ENCODE data around the gene EPHA4.

The EPHA4 gene

GRCh38 chr2:221412978-221413377 is 159.1 kb downstream of the EPHA4 start:
- H3K27me3 ChIP-seq (replicated peaks; ENCODE audit: control insufficient read depth, insufficient read depth, low read length), result no peaks in the 10 kb centered on the region
- H3K4me3 ChIP-seq (replicated peaks; ENCODE audit: low read depth, low read length), result no peak overlapping the region
- H3K36me3 ChIP-seq (ENCODE audit: control insufficient read depth, insufficient read depth, low read length), result no peaks in the 10 kb centered on the region
- no peak for DNase-seq (ENCODE audit: extremely low read depth, insufficient read length)
- no peak for TF ChIP-seq CTCF (IDR thresholded peaks at IDR 0.05; ENCODE audit: insufficient read depth, low read length, poor library complexity, severe bottlenecking)

DNA sequence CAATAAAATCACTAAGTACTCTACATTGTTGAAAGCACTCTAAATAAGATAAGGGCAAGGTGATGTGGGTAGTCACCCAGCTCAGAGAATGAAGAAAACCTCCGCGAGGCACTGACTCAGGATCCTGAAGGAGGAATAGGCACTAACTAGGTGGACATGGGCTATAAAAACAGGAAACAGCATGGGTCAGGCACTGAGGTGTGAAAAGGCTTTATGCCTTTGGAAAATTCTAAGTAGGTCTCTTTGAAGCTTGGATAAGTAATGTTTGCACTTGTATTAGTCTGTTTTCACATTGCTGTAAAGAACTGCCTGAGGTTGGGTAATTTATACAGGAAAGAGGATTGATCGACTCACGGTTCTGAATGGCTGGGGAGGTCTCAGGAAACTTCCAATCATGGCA is 161.6 kb downstream of the EPHA4 start:
- DNase-seq (ENCODE audit: extremely low read depth, insufficient read length), result no peak
- no peak for TF ChIP-seq CTCF (IDR thresholded peaks at IDR 0.05; ENCODE audit: insufficient read depth, low read length, poor library complexity, severe bottlenecking)
- H3K4me3 ChIP-seq (replicated peaks; ENCODE audit: low read depth, low read length), result no peak overlapping the region

DNA sequence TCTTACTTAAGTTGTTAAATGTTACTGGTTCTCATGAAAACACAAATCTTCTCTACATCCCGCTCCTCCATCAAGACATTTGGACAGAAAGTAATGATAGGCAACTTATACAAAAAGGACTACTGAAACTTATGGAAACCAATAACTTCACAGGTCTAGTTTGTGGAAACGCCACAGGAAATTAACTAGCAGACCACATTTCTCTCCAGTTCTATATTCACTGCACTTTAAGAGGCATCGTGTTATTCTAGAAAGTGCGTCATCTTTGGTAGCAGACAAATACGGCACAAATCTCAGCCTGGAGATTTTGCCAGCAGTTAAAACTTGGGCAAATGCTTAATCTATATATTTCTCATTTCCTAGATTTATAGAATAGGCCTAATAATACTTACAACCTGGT is 164.3 kb downstream of the EPHA4 start:
- H3K27me3 ChIP-seq (replicated peaks; ENCODE audit: control insufficient read depth, insufficient read depth, low read length), result no peaks in the 10 kb centered on the region
- no peak for DNase-seq (ENCODE audit: extremely low read depth, insufficient read length)
- TF ChIP-seq CTCF (IDR thresholded peaks at IDR 0.05; ENCODE audit: insufficient read depth, low read length, poor library complexity, severe bottlenecking), result no peak
- no peaks in the 10 kb centered on the region for H3K36me3 ChIP-seq (ENCODE audit: control insufficient read depth, insufficient read depth, low read length)
- no peak overlapping the region for H3K4me3 ChIP-seq (replicated peaks; ENCODE audit: low read depth, low read length)

More for the DNA sequence above, 161.6 kb downstream of the EPHA4 start:
- Histone ChIP-seq H3K27me3 (replicated peaks; ENCODE audit: control insufficient read depth, insufficient read depth, low read length) (no peaks in the 10 kb centered on the region), H3K36me3 (ENCODE audit: control insufficient read depth, insufficient read depth, low read length) (no peaks in the 10 kb centered on the region)

GRCh38 chr2:221405521-221405920 is 166.6 kb downstream of the EPHA4 start:
- H3K27me3 ChIP-seq (replicated peaks; ENCODE audit: control insufficient read depth, insufficient read depth, low read length), result no peaks in the 10 kb centered on the region
- H3K4me3 ChIP-seq (replicated peaks; ENCODE audit: low read depth, low read length), result no peak overlapping the region
- TF ChIP-seq CTCF (IDR thresholded peaks at IDR 0.05; ENCODE audit: insufficient read depth, low read length, poor library complexity, severe bottlenecking), result no peak
- H3K36me3 ChIP-seq (ENCODE audit: control insufficient read depth, insufficient read depth, low read length), result no peaks in the 10 kb centered on the region
- DNase-seq (ENCODE audit: extremely low read depth, insufficient read length), result no peak

DNA sequence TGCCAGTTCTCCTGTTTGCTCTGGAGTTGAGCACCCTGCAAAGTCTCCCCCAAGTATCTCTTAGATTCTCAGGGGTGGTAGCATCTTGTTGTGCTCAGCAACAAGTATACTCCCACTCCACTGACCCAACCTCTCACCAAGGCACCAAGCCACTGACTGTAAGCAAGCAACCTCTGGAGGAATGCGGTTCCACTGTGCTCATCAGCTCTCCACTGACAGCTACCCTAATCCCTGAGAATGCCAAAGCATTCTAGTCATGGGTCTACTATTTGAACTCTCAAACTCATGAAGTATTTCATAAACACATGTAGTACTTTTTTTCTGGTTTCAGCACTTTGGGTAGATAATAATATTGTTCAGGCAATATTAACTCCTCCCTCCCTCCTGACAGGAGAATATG is 170.0 kb downstream of the EPHA4 start:
- no peak for TF ChIP-seq CTCF (IDR thresholded peaks at IDR 0.05; ENCODE audit: insufficient read depth, low read length, poor library complexity, severe bottlenecking)
- Histone ChIP-seq H3K27me3 (replicated peaks; ENCODE audit: control insufficient read depth, insufficient read depth, low read length) (no peaks in the 10 kb centered on the region), H3K4me3 (replicated peaks; ENCODE audit: low read depth, low read length) (no peak overlapping the region), H3K36me3 (ENCODE audit: control insufficient read depth, insufficient read depth, low read length) (no peaks in the 10 kb centered on the region)
- DNase-seq (ENCODE audit: extremely low read depth, insufficient read length), result no peak

GRCh38 chr2:221400411-221400810 is 171.7 kb downstream of the EPHA4 start:
- Histone ChIP-seq H3K36me3 (ENCODE audit: control insufficient read depth, insufficient read depth, low read length) (no peaks in the 10 kb centered on the region), H3K27me3 (replicated peaks; ENCODE audit: control insufficient read depth, insufficient read depth, low read length) (no peaks in the 10 kb centered on the region), H3K4me3 (replicated peaks; ENCODE audit: low read depth, low read length) (no peak overlapping the region)
- DNase-seq (ENCODE audit: extremely low read depth, insufficient read length), result no peak
- no peak for TF ChIP-seq CTCF (IDR thresholded peaks at IDR 0.05; ENCODE audit: insufficient read depth, low read length, poor library complexity, severe bottlenecking)
